ENCODE results near the gene EFNB1.

The EFNB1 gene

GRCh38 chrX:68833855-68834331, 5.1 kb downstream of the EFNB1 start:
- peak; percentile 75 for DNase-seq (ENCODE audit: low read depth)
- peak overlapping the region; percentile 78 for H3K4me3 ChIP-seq (ENCODE audit: low read length)
- no peak for TF ChIP-seq CTCF (IDR thresholded peaks at IDR 0.05; ENCODE audit: insufficient read depth, low read depth, low read length, missing control alignments)

GRCh38 chrX:68834371-68835103, 5.7 kb downstream of the EFNB1 start:
- no peak for DNase-seq (ENCODE audit: low read depth)
- peak overlapping the region; percentile 78 for H3K4me3 ChIP-seq (ENCODE audit: low read length)
- TF ChIP-seq CTCF (IDR thresholded peaks at IDR 0.05; ENCODE audit: insufficient read depth, low read depth, low read length, missing control alignments), result no peak

- no peak for DNase-seq (ENCODE audit: low read depth)
- H3K4me3 ChIP-seq (ENCODE audit: low read length), result peak overlapping the region; percentile 78
- TF ChIP-seq CTCF (IDR thresholded peaks at IDR 0.05; ENCODE audit: insufficient read depth, low read depth, low read length, missing control alignments), result no peak
Observed at GRCh38 chrX:68835104-68835442, 6.3 kb downstream of the EFNB1 start.

- TF ChIP-seq CTCF (IDR thresholded peaks at IDR 0.05; ENCODE audit: insufficient read depth, low read depth, low read length, missing control alignments), result no peak
- DNase-seq (ENCODE audit: low read depth), result no peak
- H3K4me3 ChIP-seq (ENCODE audit: low read length), result no peak overlapping the region
Observed at GRCh38 chrX:68835468-68835867, 6.6 kb downstream of the EFNB1 start.

GRCh38 chrX:68837119-68837518, 8.3 kb downstream of the EFNB1 start:
- DNase-seq (ENCODE audit: low read depth), result no peak
- H3K4me3 ChIP-seq (ENCODE audit: low read length), result no peak overlapping the region
- no peak for TF ChIP-seq CTCF (IDR thresholded peaks at IDR 0.05; ENCODE audit: insufficient read depth, low read depth, low read length, missing control alignments)

- no peak overlapping the region for H3K4me3 ChIP-seq (ENCODE audit: low read length)
- no peak for DNase-seq (ENCODE audit: low read depth)
- TF ChIP-seq CTCF (IDR thresholded peaks at IDR 0.05; ENCODE audit: insufficient read depth, low read depth, low read length, missing control alignments), result no peak
Observed at GRCh38 chrX:68838571-68838910, 9.7 kb downstream of the EFNB1 start.

GRCh38 chrX:68839771-68840170, 10.9 kb downstream of the EFNB1 start:
- no peak overlapping the region for H3K4me3 ChIP-seq (ENCODE audit: low read length)
- no peak for TF ChIP-seq CTCF (IDR thresholded peaks at IDR 0.05; ENCODE audit: insufficient read depth, low read depth, low read length, missing control alignments)
- no peak for DNase-seq (ENCODE audit: low read depth)
